ENCODE measurements around the gene IL1R2.

- TF ChIP-seq CTCF (conservative IDR thresholded peaks at IDR 0.05; ENCODE audit: low read length) (no peak), EZH2phosphoT487 (IDR thresholded peaks at IDR 0.05; ENCODE audit: borderline replicate concordance, low read depth, low read length) (no peak)
Observed at GRCh38 chr2:102008490-102008889, 16.7 kb downstream of the IL1R2 start.

All from OCI-LY7 (cell line).